Measurements from ENCODE around the gene MCF2L2.
"Not testable (repeated sequence)": the region's sequence is repeated elsewhere in the genome, so short reads cannot be mapped to it uniquely, and the experiment has no call there.

Gene MCF2L2

GRCh38 chr3:183428447-183429211 is at the start of gene MCF2L2:
Gene MCF2L2, minus strand, starts transcription at chr3:183428619. Its CDS starts 642 bp downstream, at chr3:183427977.
- DNase-seq, result peak; percentile 77

- peak; percentile 72 for DNase-seq
Observed at GRCh38 chr3:183477801-183478456, 49.5 kb upstream of the MCF2L2 start.

GRCh38 chr3:183475764-183476162 is 47.3 kb upstream of the MCF2L2 start:
- DNase-seq, result not testable (repeated sequence)

GRCh38 chr3:183475016-183475763 is 46.8 kb upstream of the MCF2L2 start:
- DNase-seq, result no peak

GRCh38 chr3:183473969-183474368 is 45.5 kb upstream of the MCF2L2 start:
- no peak for DNase-seq

GRCh38 chr3:183472155-183472554 is 43.7 kb upstream of the MCF2L2 start:
- no peak for DNase-seq

- peak; percentile 42 for DNase-seq
Observed at GRCh38 chr3:183468424-183468823, 40.0 kb upstream of the MCF2L2 start.

GRCh38 chr3:183466575-183466974 is 38.2 kb upstream of the MCF2L2 start:
- no peak for DNase-seq

GRCh38 chr3:183465710-183466109 is 37.3 kb upstream of the MCF2L2 start:
- not testable (repeated sequence) for DNase-seq

GRCh38 chr3:183464480-183464879 is 36.1 kb upstream of the MCF2L2 start:
- no peak for DNase-seq

GRCh38 chr3:183460081-183461055 is 31.9 kb upstream of the MCF2L2 start:
- DNase-seq, result no peak

GRCh38 chr3:183455089-183455488 is 26.7 kb upstream of the MCF2L2 start:
- DNase-seq, result no peak

GRCh38 chr3:183454064-183454463 is 25.6 kb upstream of the MCF2L2 start:
- DNase-seq, result no peak

- DNase-seq, result no peak
Observed at GRCh38 chr3:183449791-183450190, 21.4 kb upstream of the MCF2L2 start.

GRCh38 chr3:183449391-183449790 is 21.0 kb upstream of the MCF2L2 start:
- DNase-seq, result no peak

- DNase-seq, result no peak
Observed at GRCh38 chr3:183448369-183449128, 20.1 kb upstream of the MCF2L2 start.

GRCh38 chr3:183447206-183448001 is 19.0 kb upstream of the MCF2L2 start:
- DNase-seq, result peak; percentile 99

- no peak for DNase-seq
Observed at GRCh38 chr3:183446838-183447205, 18.4 kb upstream of the MCF2L2 start.

- no peak for DNase-seq
Observed at GRCh38 chr3:183444748-183445147, 16.3 kb upstream of the MCF2L2 start.

All from NCI-H2107 (cell line).